SK-N-SH (cell line): ENCODE measurements around the gene IKZF4. TPM values are rescaled to one million over a fixed set of nuclear protein-coding genes. Genes with fewer than 3 reads are reported as not detected.

Experiments
- CTCF ChIA-PET: fragments of 300-600, 350-600 bp; formaldehyde crosslinking; extraction: SDS; loops from one replicate; lab custom pipeline; 2021; lab: Yijun Ruan, JAX
- POLR2A ChIA-PET: fragments of 350-600 bp; sonication (Branson Sonifier 250); formaldehyde crosslinking; extraction: SDS; loops from one replicate; lab custom pipeline; 2020; ENCODE audit warnings: antibody characterized with exemption, inconsistent platforms; lab: Yijun Ruan, JAX
- DNase-seq: peaks from one replicate; pipeline ENCODE4 v3.0.0; 2012
- H2AFZ ChIP-seq: fragments of 200-600 bp; sonication (generic); 2 replicates; pipeline ENCODE4 v1.8.1; 2016; ENCODE audit warnings: antibody characterized with exemption, mild to moderate bottlenecking, low read depth
- H3F3A ChIP-seq: fragments of 200-600 bp; sonication (generic); replicated peaks from 2 replicates; pipeline ENCODE3; 2016; ENCODE audit warnings: antibody characterized with exemption, mild to moderate bottlenecking; ENCODE audit not compliant: insufficient read depth
- H3K27ac ChIP-seq, 2 experiments: fragments of 200-500 bp in 1 of 2; fragments of 200-600 bp in 1 of 2; sonication (Bioruptor generic) in 1 of 2; sonication (generic), shearing (Covaris generic) in 1 of 2; 2 replicates each; pipeline versions ENCODE4 v1.5.1 to v1.6.1; 2014 to 2016; ENCODE audit warnings: low read depth in 2 of 2, inconsistent platforms in 1 of 2, low read length in 1 of 2, mild to moderate bottlenecking in 1 of 2, mixed read lengths in 1 of 2
- H3K27me3 ChIP-seq: fragments of 200-600 bp; sonication (generic), shearing (Covaris generic); 2 replicates; pipeline ENCODE4 v1.6.1; 2016; ENCODE audit warnings: mixed run types; ENCODE audit not compliant: insufficient read depth
- H3K36me3 ChIP-seq, 2 experiments: fragments of 200-500 bp in 1 of 2; fragments of 200-600 bp in 1 of 2; sonication (Bioruptor generic) in 1 of 2; sonication (generic) in 1 of 2; replicated peaks in 1 of 2; 2 replicates each; pipeline versions ENCODE3 to v1.5.1; 2014 to 2016; ENCODE audit warnings: low read length in 1 of 2, mild to moderate bottlenecking in 1 of 2; ENCODE audit not compliant: insufficient read depth in 2 of 2, control insufficient read depth in 1 of 2
- H3K4me1 ChIP-seq, 2 experiments: fragments of 200-500 bp in 1 of 2; fragments of 200-600 bp in 1 of 2; sonication (Bioruptor generic) in 1 of 2; sonication (generic), shearing (Covaris generic) in 1 of 2; 2 replicates each; pipeline versions ENCODE4 v1.5.1 to v1.6.1; 2014 to 2016; ENCODE audit warnings: low read depth in 1 of 2, low read length in 1 of 2, mixed run types in 1 of 2; ENCODE audit not compliant: insufficient read depth in 2 of 2, control insufficient read depth in 1 of 2
- H3K4me2 ChIP-seq: fragments of 200-600 bp; sonication (generic), shearing (Covaris generic); 2 replicates; pipeline ENCODE4 v1.6.1; 2017; ENCODE audit warnings: mixed run types
- H3K4me3 ChIP-seq, 2 experiments: fragments of 200-500 bp in 1 of 2; fragments of 200-600 bp in 1 of 2; sonication (Bioruptor generic) in 1 of 2; sonication (generic), shearing (Covaris generic) in 1 of 2; 2 replicates each; pipeline versions ENCODE4 v1.5.1 to v1.8.1; 2014 to 2016; ENCODE audit warnings: low read depth in 2 of 2, inconsistent platforms in 1 of 2, low read length in 1 of 2, mild to moderate bottlenecking in 1 of 2, mixed read lengths in 1 of 2, moderate library complexity in 1 of 2
- H3K79me2 ChIP-seq: fragments of 200-600 bp; sonication (generic); 2 replicates; pipeline ENCODE4 v1.8.1; 2017; ENCODE audit warnings: mild to moderate bottlenecking; ENCODE audit not compliant: insufficient read depth
- H3K9ac ChIP-seq: fragments of 200-600 bp; sonication (generic); 2 replicates; pipeline ENCODE4 v1.6.1; 2017; ENCODE audit warnings: mixed run types
- H3K9me2 ChIP-seq: fragments of 200-600 bp; sonication (generic); 2 replicates; pipeline ENCODE4 v1.6.1; 2017; ENCODE audit warnings: mixed run types
- H3K9me3 ChIP-seq: fragments of 200-600 bp; sonication (generic); 2 replicates; pipeline ENCODE4 v1.6.1; 2017; ENCODE audit warnings: mixed run types, mild to moderate bottlenecking, moderate library complexity
- H4K20me1 ChIP-seq: fragments of 200-600 bp; sonication (generic); 2 replicates; pipeline ENCODE4 v1.6.1; 2017; ENCODE audit warnings: mild to moderate bottlenecking, mixed run types; ENCODE audit not compliant: insufficient read depth
- EP300 ChIP-seq, 2 experiments: IDR thresholded peaks; 2 replicates each; pipeline versions ENCODE4 v1.4.0 to v1.6.1; 2012; ENCODE audit warnings: borderline replicate concordance in 1 of 2, low read depth in 1 of 2, low read length in 1 of 2
- FOSL2 ChIP-seq: IDR thresholded peaks from 2 replicates; pipeline ENCODE4 v1.4.0; 2012; ENCODE audit warnings: low read depth, mild to moderate bottlenecking, moderate library complexity, borderline replicate concordance
- FOXM1 ChIP-seq: IDR thresholded peaks from 2 replicates; pipeline ENCODE4 v1.4.0; 2012; ENCODE audit warnings: low read depth, mild to moderate bottlenecking
- GABPA ChIP-seq: IDR thresholded peaks from 2 replicates; pipeline ENCODE4 v1.4.0; 2012; ENCODE audit warnings: low read depth, mild to moderate bottlenecking
- GATA2 ChIP-seq: sonication (generic); formaldehyde crosslinking; IDR thresholded peaks from 2 replicates; pipeline ENCODE4 v1.5.0; 2020; ENCODE audit warnings: mild to moderate bottlenecking, missing genetic modification reagents
- JUND ChIP-seq: IDR thresholded peaks from 2 replicates; pipeline ENCODE4 v1.4.0; 2012
- MAX ChIP-seq: IDR thresholded peaks from 2 replicates; pipeline ENCODE4 v1.4.0; 2012; ENCODE audit warnings: low read depth
- MEF2A ChIP-seq: IDR thresholded peaks from 2 replicates; pipeline ENCODE4 v1.4.0; 2012; ENCODE audit warnings: low read depth, borderline replicate concordance
- MXI1 ChIP-seq: IDR thresholded peaks from 2 replicates; pipeline ENCODE4 v1.6.1; 2012; ENCODE audit warnings: mild to moderate bottlenecking, low read depth, low read length, improper control_type of control experiment
- NRF1 ChIP-seq: IDR thresholded peaks from 2 replicates; pipeline ENCODE4 v1.6.1; 2012; ENCODE audit warnings: low read depth, mild to moderate bottlenecking, low read length
- PBX3 ChIP-seq: IDR thresholded peaks from 2 replicates; pipeline ENCODE4; 2012
- POLR2AphosphoS5 ChIP-seq: IDR thresholded peaks from 2 replicates; pipeline ENCODE4 v1.6.1; 2012; ENCODE audit warnings: low read depth, low read length
- RAD21 ChIP-seq: IDR thresholded peaks from 2 replicates; pipeline ENCODE4 v1.6.1; 2012; ENCODE audit warnings: mild to moderate bottlenecking, low read length
- RCOR1 ChIP-seq: fragments of 150-350 bp; IDR thresholded peaks from 2 replicates; pipeline ENCODE4 v1.6.1; 2017; ENCODE audit warnings: antibody characterized with exemption, low read length
- REST ChIP-seq: IDR thresholded peaks from 2 replicates; pipeline ENCODE4 v1.6.1; 2012; ENCODE audit warnings: mild to moderate bottlenecking, low read depth, low read length, moderate library complexity
- SIN3A ChIP-seq: IDR thresholded peaks from 2 replicates; pipeline ENCODE4 v1.6.1; 2012; ENCODE audit warnings: low read depth, mild to moderate bottlenecking, low read length, moderate library complexity, borderline replicate concordance
- TAF1 ChIP-seq: IDR thresholded peaks from 2 replicates; pipeline ENCODE4 v1.6.1; 2012; ENCODE audit warnings: low read depth, mild to moderate bottlenecking, low read length, moderate library complexity, borderline replicate concordance
- TCF12 ChIP-seq: IDR thresholded peaks from 2 replicates; pipeline ENCODE4 v1.4.0; 2012
- TEAD4 ChIP-seq: IDR thresholded peaks from 2 replicates; pipeline ENCODE4 v1.4.0; 2012; ENCODE audit warnings: mild to moderate bottlenecking, borderline replicate concordance; ENCODE audit not compliant: insufficient read depth
- YY1 ChIP-seq: IDR thresholded peaks from 2 replicates; pipeline ENCODE4 v1.4.0; 2012; ENCODE audit warnings: low read depth, mild to moderate bottlenecking
- WGBS: methylation state at CpG from one replicate; pipeline ENCODE4 v1.1.6; 2017; ENCODE audit warnings: low lambda C conversion rate; 5-methylcytosine and 5-hydroxymethylcytosine counted together
- polyA plus RNA-seq, 3 experiments: library from polyadenylated mRNA; depleted of rRNA; stranded (reverse); fragments of >200 nt; gene quantifications; 2 replicates each; pipeline ENCODE4 v1.2.3, GENCODE V29; 2012

IKZF4 gene
- polyA plus RNA-seq, 1 of the 3 experiments (the other 2 are of a cell fraction) = 3.9 TPM

GRCh38 chr12:56021889-56022497 is 1.1 kb downstream of the IKZF4 start:
- Histone ChIP-seq H3F3A (no peaks in the 10 kb centered on the region), H3K27ac (peak overlapping the region in 1 of 2 experiments; percentile 83; a peak in 2 of 4 replicates), H3K9me3 (no peaks in the 10 kb centered on the region), H4K20me1 (no peaks in the 10 kb centered on the region), H3K4me2 (peak overlapping the region; percentile 69; the same call in 1 of the 2 replicates), H3K36me3 (peaks cover 2 to 6% of the 10 kb centered on the region in 2 experiments), H3K9ac (no peak overlapping the region), H3K79me2 (no peaks in the 10 kb centered on the region), H3K9me2 (no peaks in the 10 kb centered on the region), H2AFZ (peak overlapping the region; percentile 33; the same call in 1 of the 2 replicates), H3K4me3 (peak overlapping the region; percentile 36 to 54; a peak in 3 of 4 replicates), H3K4me1 (peaks cover 0 to 24% of the 10 kb centered on the region in 2 experiments; a peak in 2 of 4 replicates), H3K27me3 (no peaks in the 10 kb centered on the region)
- ChIA-PET POLR2A (interaction anchor here (0.6 to 2.4 kb wide), 8 partner anchors 12 to 48 kb away, joined by 3 to 9 read pairs (median 6); partner anchors contain the start of genes RAB5B and SUOX), CTCF (interaction anchor here (0.6 to 11.8 kb wide), 5 partner anchors 7 to 284 kb away, joined by 3 to 183 read pairs (median 14); partner anchors contain the start of gene SUOX)
- TF ChIP-seq NRF1 = no peak
- no peak for TF ChIP-seq YY1
- no peak for TF ChIP-seq RAD21
- TF ChIP-seq SIN3A = no peak
- no peak for TF ChIP-seq TAF1
- no peak for TF ChIP-seq JUND
- no peak for TF ChIP-seq GABPA
- no peak for TF ChIP-seq FOSL2
- no peak for TF ChIP-seq REST
- no peak for TF ChIP-seq MXI1
- no peak for TF ChIP-seq POLR2AphosphoS5
- TF ChIP-seq FOXM1 = no peak
- no peak for TF ChIP-seq MEF2A
- TF ChIP-seq EP300 (IDR thresholded peaks at IDR 0.05; ENCODE audit: borderline replicate concordance in 1 of 2, low read depth in 1 of 2, low read length in 1 of 2) = no peak
- no peak for TF ChIP-seq TCF12
- no peak for TF ChIP-seq TEAD4
- TF ChIP-seq RCOR1 = no peak
- TF ChIP-seq PBX3 = no peak
- no peak for TF ChIP-seq GATA2
- TF ChIP-seq MAX = no peak
- 54% methylated on average over 2 of the region's 2 CpGs for WGBS
- DNase-seq = peak; percentile 52
